Mucosa of descending colon (tissue), 3 donors: ENCODE measurements around the gene SFMBT1. TPM values are rescaled to one million over a fixed set of nuclear protein-coding genes. Genes with fewer than 3 reads are reported as not detected.
A peak's percentile ranks its signal among the peaks of the same experiment; 100 is the strongest.

Source experiments
- ATAC-seq: fragments of 200-7000 bp; cut with Tn5 transposase; one replicate; pipeline ENCODE4 v1.9.1; 2020; ENCODE audit warnings: mild to moderate bottlenecking, moderate library complexity
- DNase-seq, 3 donors: peaks; one replicate each; pipeline ENCODE4 v3.0.0-alpha.2; 2020
- H3K36me3 ChIP-seq: fragments of 200-600 bp; one replicate; pipeline ENCODE4 v1.8.0; 2021; ENCODE audit warnings: low read depth, mild to moderate bottlenecking
- H3K4me1 ChIP-seq: fragments of 200-600 bp; one replicate; pipeline ENCODE4 v1.8.0; 2021; ENCODE audit warnings: low read depth, mild to moderate bottlenecking
- H3K4me3 ChIP-seq: fragments of 200-600 bp; one replicate; pipeline ENCODE4 v1.8.0; 2021; ENCODE audit warnings: mild to moderate bottlenecking
- H3K9me3 ChIP-seq: fragments of 200-600 bp; one replicate; pipeline ENCODE4 v1.8.0; 2021; ENCODE audit warnings: mild to moderate bottlenecking
- intact Hi-C, 2 donors: fragments of 100-400 bp; cut with DNase I in 1 of 2; cut with micrococcal nuclease in 1 of 2; formaldehyde crosslinking; loops; one replicate each; pipeline versions ENCODE4 v1.11.0 to v1.11.1; 2022; cut with DNase I, micrococcal nuclease
- total RNA-seq, 3 donors: library from RNA; stranded (reverse); fragmentation: NEBNext Ultra II Directional in 2 of 3; extraction: Animal tissue kit (Norgen Biotek cat#: 25700) in 2 of 3; gene quantifications; one replicate each; pipeline versions ENCODE4 v1.2.1 to v1.2.4, GENCODE V29; 2021 to 2023
- TF ChIP-seq, protein P1 (sequence below): fragments of 200-600 bp; IDR thresholded peaks from one replicate; pipeline ENCODE4 v1.8.0; 2022; ENCODE audit warnings: antibody characterized with exemption, mild to moderate bottlenecking
- donor health status: DM: no; HTN: no; CAD: no; lungs with moderate emphysema.
- donor health status: DM: no; HTN: no; CAD: no.
- donor health status: DM: no; HTN: yes; CAD: no.

Gene SFMBT1
- total RNA-seq, 3 donors from 2014 or later: 19.7 to 22.8 (median 19.8) TPM

DNA sequence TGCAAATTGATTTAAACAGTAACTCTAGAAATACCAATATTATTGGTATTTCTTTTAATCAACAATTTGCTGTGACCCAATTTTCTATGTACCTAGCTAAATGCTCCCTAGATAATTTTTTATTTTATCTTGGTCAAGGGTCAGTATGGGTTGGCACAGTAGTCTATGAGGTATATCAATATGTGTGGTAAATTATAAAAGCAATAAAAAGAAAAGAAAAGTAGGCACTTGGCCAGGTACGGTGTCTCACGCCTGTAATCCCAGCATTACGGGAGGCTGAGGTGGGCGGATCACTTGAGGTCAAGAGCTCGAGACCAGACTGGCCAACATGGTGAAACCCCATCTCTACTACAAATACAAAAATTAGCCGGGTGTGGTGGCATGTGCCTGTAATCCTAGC is 114.5 kb downstream of the SFMBT1 start:
- intact Hi-C loops: loop anchor here in 1 of 2 donors (10.0 kb wide), 1 partner anchor 187 kb away; no protein-coding TSS in a partner anchor
- DNase-seq (peak in 1 of 3 donors; percentile 9), ATAC-seq (peak; percentile 51)
- no peaks in the 10 kb centered on the region for H3K36me3 ChIP-seq
- no peak overlapping the region for H3K4me3 ChIP-seq
- H3K4me1 ChIP-seq: no peaks in the 10 kb centered on the region
- no peaks in the 10 kb centered on the region for H3K9me3 ChIP-seq
- TF ChIP-seq, protein P1, sequence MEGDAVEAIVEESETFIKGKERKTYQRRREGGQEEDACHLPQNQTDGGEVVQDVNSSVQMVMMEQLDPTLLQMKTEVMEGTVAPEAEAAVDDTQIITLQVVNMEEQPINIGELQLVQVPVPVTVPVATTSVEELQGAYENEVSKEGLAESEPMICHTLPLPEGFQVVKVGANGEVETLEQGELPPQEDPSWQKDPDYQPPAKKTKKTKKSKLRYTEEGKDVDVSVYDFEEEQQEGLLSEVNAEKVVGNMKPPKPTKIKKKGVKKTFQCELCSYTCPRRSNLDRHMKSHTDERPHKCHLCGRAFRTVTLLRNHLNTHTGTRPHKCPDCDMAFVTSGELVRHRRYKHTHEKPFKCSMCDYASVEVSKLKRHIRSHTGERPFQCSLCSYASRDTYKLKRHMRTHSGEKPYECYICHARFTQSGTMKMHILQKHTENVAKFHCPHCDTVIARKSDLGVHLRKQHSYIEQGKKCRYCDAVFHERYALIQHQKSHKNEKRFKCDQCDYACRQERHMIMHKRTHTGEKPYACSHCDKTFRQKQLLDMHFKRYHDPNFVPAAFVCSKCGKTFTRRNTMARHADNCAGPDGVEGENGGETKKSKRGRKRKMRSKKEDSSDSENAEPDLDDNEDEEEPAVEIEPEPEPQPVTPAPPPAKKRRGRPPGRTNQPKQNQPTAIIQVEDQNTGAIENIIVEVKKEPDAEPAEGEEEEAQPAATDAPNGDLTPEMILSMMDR: no peak

DNA sequence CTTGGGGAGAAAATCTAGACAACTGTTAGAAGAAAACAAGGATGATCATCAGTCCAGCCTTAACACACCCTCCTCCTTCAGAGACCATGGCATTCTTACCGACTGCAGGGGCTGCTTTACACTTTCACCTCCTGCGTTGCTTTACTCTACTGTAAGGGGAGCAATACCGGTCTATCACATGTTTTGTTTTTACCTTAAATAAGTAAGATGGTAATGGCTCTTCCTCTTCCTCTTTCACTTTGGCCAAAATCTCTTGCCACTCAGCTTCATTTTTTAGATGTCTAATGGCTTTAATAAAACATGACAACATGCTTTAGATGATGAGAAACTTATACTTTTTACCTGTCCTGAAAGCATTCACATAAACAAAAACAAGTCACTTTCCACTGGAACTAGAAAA is 115.1 kb downstream of the SFMBT1 start:
- Histone ChIP-seq H3K36me3 (no peaks in the 10 kb centered on the region), H3K4me3 (no peak overlapping the region), H3K9me3 (no peaks in the 10 kb centered on the region), H3K4me1 (no peaks in the 10 kb centered on the region)
- TF ChIP-seq, protein P1: no peak
- DNase-seq (no peak), ATAC-seq (no peak)
- intact Hi-C loops: loop anchor here in 1 of 2 donors (10.0 kb wide), 1 partner anchor 186 kb away; no protein-coding TSS in a partner anchor

DNA sequence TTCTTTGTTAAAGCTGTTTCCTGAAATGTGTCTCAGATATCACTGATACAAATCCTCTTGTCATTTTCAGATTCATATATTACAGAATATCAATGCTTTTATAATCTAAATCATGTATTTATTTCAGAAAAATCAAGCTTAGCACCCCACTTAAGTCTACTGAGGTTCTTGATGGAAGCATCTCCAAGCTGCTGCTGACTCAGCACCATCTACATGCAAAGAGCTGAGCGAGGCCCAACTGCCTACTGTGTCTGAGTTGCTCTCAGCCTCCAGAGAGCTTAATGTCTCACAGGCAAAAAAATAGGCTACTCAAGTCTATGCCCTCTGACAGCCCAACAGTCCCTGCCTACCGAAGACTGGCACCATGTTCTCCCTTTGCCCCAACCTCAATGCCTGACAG is 119.3 kb downstream of the SFMBT1 start:
- intact Hi-C loops: no loop called here
- no peaks in the 10 kb centered on the region for H3K4me1 ChIP-seq
- no peak for ATAC-seq

DNA sequence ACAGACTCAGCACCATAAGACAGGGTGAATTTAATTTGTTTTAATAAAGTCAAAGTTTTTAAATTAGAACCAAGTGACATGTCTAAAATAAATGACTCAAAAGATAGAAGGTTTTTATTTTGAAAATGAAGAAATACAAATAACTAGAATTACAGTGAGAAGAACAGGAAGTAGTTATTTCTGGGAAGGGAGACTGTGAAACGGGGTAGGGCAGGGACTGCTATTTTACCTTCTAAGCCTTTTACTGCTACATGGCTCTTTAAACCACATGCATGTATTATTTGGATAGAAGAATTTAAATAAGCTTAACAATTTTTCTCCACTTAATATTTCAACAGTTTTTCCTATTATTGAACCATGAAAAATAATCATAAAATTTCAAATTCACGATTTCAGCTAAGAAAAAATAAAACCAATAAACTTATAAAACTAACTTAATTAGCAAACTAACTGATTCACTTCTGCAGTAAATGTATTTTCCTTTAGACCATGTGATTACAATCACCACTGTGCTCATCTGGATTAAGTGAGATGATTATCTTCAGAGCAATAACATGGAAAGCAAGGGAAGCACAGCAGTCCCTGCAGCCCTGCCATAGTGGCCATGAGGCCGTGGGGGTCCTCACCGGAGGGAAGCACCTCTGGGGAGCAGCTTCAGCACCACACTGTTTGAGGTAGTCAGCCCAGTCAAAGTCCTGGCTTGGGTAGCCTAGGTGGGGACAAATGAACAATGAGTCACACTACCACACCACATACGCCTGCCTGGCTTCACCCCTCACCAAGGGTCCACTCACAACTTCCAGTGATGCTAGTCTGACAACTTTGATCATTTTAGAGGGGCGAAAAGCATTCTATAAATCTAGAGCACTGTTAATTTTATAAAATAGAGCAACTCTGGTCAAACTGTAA is 120.2 kb downstream of the SFMBT1 start:
- intact Hi-C loops: no loop called here
- ATAC-seq: peak; percentile 27
- no peaks in the 10 kb centered on the region for H3K36me3 ChIP-seq

More for the DNA sequence above, 119.3 kb downstream of the SFMBT1 start:
- Histone ChIP-seq H3K9me3 (no peaks in the 10 kb centered on the region), H3K4me3 (no peak overlapping the region), H3K36me3 (no peaks in the 10 kb centered on the region)
- TF ChIP-seq, protein P1: no peak
- no peak for DNase-seq

DNA sequence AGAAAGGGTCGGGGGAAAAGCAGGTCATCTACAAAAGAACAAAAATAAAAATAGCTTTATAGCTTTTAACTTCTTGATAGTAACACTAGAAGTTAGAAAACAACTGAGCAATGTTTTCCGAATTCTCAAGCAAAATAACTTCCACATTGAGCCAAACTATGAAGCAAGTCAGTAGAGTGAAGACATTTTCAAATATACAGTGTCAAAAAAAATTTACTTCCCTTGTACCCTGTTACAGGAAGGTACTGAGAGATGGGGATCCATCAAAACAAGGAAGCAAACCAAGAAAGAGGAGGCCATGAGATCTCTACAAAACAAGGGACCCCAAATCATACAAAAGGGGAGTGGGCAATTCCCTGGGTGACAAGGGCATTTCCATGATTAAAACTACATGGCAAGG is 121.9 kb downstream of the SFMBT1 start:
- no peak for ATAC-seq
- TF ChIP-seq, protein P1: no peak
- Histone ChIP-seq H3K4me3 (no peak overlapping the region), H3K9me3 (no peaks in the 10 kb centered on the region), H3K4me1 (no peaks in the 10 kb centered on the region), H3K36me3 (no peaks in the 10 kb centered on the region)
- no peak for DNase-seq
- intact Hi-C loops: no loop called here

More for the DNA sequence above, 120.2 kb downstream of the SFMBT1 start:
- Histone ChIP-seq H3K9me3 (no peaks in the 10 kb centered on the region), H3K4me3 (no peak overlapping the region), H3K4me1 (no peaks in the 10 kb centered on the region)
- DNase-seq: no peak
- TF ChIP-seq, protein P1: no peak
